Lung (tissue), 12 donors: Measurements from ENCODE around the gene ABHD14A. TPM values are rescaled to one million over a fixed set of nuclear protein-coding genes. Genes with fewer than 3 reads are reported as not detected.

Experiments used
- ATAC-seq: fragments of 200-7000 bp; cut with Tn5 transposase; one replicate; pipeline ENCODE4 v1.9.1; 2020; ENCODE audit warnings: moderate number of reproducible peaks; ENCODE audit not compliant: insufficient read depth, low FRiP score
- DNase-seq, 3 donors: peaks; one replicate each; pipeline ENCODE4 v3.0.0-alpha.2; 2013 to 2017
- H3K27ac ChIP-seq, 2 donors: one replicate each; pipeline ENCODE4 v1.5.1; 2013; ENCODE audit warnings: mild to moderate bottlenecking in 2 of 2, moderate library complexity in 2 of 2, control low read depth in 1 of 2, inconsistent platforms in 1 of 2, low read depth in 1 of 2, low read length in 1 of 2
- H3K27me3 ChIP-seq, 3 donors: one replicate each; pipeline ENCODE4 v1.5.1; 2013; ENCODE audit warnings: low read length in 2 of 3; ENCODE audit not compliant: control insufficient read depth in 3 of 3, insufficient read depth in 3 of 3
- H3K36me3 ChIP-seq, 4 donors: one replicate each; pipeline ENCODE4 v1.5.1; 2013; ENCODE audit warnings: low read length in 4 of 4, mild to moderate bottlenecking in 1 of 4, moderate library complexity in 1 of 4; ENCODE audit not compliant: control insufficient read depth in 4 of 4, insufficient read depth in 4 of 4
- H3K4me1 ChIP-seq, 5 donors: one replicate each; pipeline ENCODE4 v1.5.1; 2013; ENCODE audit warnings: low read length in 5 of 5, mild to moderate bottlenecking in 2 of 5, moderate library complexity in 1 of 5; ENCODE audit not compliant: control insufficient read depth in 5 of 5, insufficient read depth in 5 of 5
- H3K4me3 ChIP-seq: one replicate; pipeline ENCODE4 v1.5.1; 2013; ENCODE audit warnings: mild to moderate bottlenecking, control low read depth, moderate library complexity
- H3K9ac ChIP-seq, 2 donors: one replicate each; pipeline ENCODE4 v1.5.1; 2013; ENCODE audit warnings: low read length in 2 of 2, control low read depth in 1 of 2; ENCODE audit not compliant: insufficient read depth in 1 of 2
- H3K9me3 ChIP-seq, 4 donors: one replicate each; pipeline ENCODE4 v1.5.1; 2013; ENCODE audit warnings: low read length in 3 of 4, mild to moderate bottlenecking in 1 of 4, moderate library complexity in 1 of 4; ENCODE audit not compliant: control insufficient read depth in 4 of 4, insufficient read depth in 3 of 4
- CTCF ChIP-seq: IDR thresholded peaks from 2 replicates; pipeline ENCODE4 v1.5.1; 2012; ENCODE audit warnings: mild to moderate bottlenecking; ENCODE audit errors: control extremely low read depth, extremely low read depth
- WGBS, 2 donors: extraction: QIAGEN DNeasy Blood & Tissue Kit; methylation state at CpG; one replicate each; pipeline ENCODE4 v1.1.7; 2013; 5-methylcytosine and 5-hydroxymethylcytosine counted together
- polyA plus RNA-seq, 2 donors: library from polyadenylated mRNA; stranded (reverse); fragments of 200-250 nt; gene quantifications; one replicate each; pipeline ENCODE4 v1.2.1, GENCODE V29; 2013
- total RNA-seq, 2 donors: library from RNA; depleted of rRNA in 1 of 2; stranded (reverse); fragments of >200 nt in 1 of 2; gene quantifications; one replicate each; pipeline ENCODE4 v1.2.1, GENCODE V29; 2014 to 2021
- donor health status: control.
- donor health status: control.
- donor health status: Bipolar disorder and iron deficiency.
- donor health status: healthy.
- donor health status: DM: yes; HTN: yes; CAD: no.

Gene ABHD14A
- total and polyA plus RNA-seq, 4 donors, result 7.2 to 62.8 (median 21.8) TPM

- DNase-seq (peak in 1 of 3 donors; percentile 21), ATAC-seq (no peak)
- TF ChIP-seq CTCF, result no peak
- 73 to 88% methylated on average over 11 to 12 of the region's 12 CpGs for WGBS, 2 donors
- H3K27me3 ChIP-seq, result no peaks in the 10 kb centered on the region
- H3K27ac ChIP-seq, result no peak overlapping the region
- H3K9me3 ChIP-seq, result no peaks in the 10 kb centered on the region
- peaks cover 0 to 6% (median 3%) of the 10 kb centered on the region in 4 donors for H3K36me3 ChIP-seq
- H3K4me1 ChIP-seq, result peaks cover 3 to 38% (median 10%) of the 10 kb centered on the region in 5 donors
- peak overlapping the region in 1 of 2 donors; percentile 25 for H3K9ac ChIP-seq
- no peak overlapping the region for H3K4me3 ChIP-seq
Measured at GRCh38 chr3:51963951-51964451, 10.9 kb upstream of the ABHD14A start.

- Histone ChIP-seq H3K9ac (peak overlapping the region in 1 of 2 donors; percentile 29), H3K4me3 (no peak overlapping the region), H3K9me3 (no peaks in the 10 kb centered on the region), H3K27ac (no peak overlapping the region), H3K4me1 (peaks cover 3 to 38% (median 10%) of the 10 kb centered on the region in 5 donors), H3K36me3 (peaks cover 0 to 6% (median 2%) of the 10 kb centered on the region in 4 donors), H3K27me3 (no peaks in the 10 kb centered on the region)
- TF ChIP-seq CTCF, result no peak
- DNase-seq, result no peak
- WGBS, 2 donors, result 85 to 88% methylated on average over 4 of the region's 4 CpGs
- ATAC-seq, result no peak
Measured at GRCh38 chr3:51964521-51964920, 10.3 kb upstream of the ABHD14A start.

GRCh38 chr3:51966016-51966415 is 8.8 kb upstream of the ABHD14A start:
- TF ChIP-seq CTCF, result no peak
- Histone ChIP-seq H3K27me3 (no peaks in the 10 kb centered on the region), H3K4me1 (peaks cover 3 to 38% (median 10%) of the 10 kb centered on the region in 5 donors), H3K9me3 (no peaks in the 10 kb centered on the region), H3K27ac (no peak overlapping the region), H3K4me3 (no peak overlapping the region), H3K36me3 (no peaks in the 10 kb centered on the region), H3K9ac (no peak overlapping the region)
- ATAC-seq (no peak), DNase-seq (no peak)
- 80 to 96% methylated on average over 2 of the region's 2 CpGs for whole genome bisulfite sequencing, 2 donors

- Histone ChIP-seq H3K4me3 (peak overlapping the region; percentile 60), H3K9ac (no peak overlapping the region), H3K9me3 (no peaks in the 10 kb centered on the region), H3K36me3 (no peaks in the 10 kb centered on the region), H3K4me1 (peaks cover 3 to 38% (median 10%) of the 10 kb centered on the region in 5 donors), H3K27me3 (no peaks in the 10 kb centered on the region), H3K27ac (peak overlapping the region in 1 of 2 donors; percentile 93)
- WGBS, 2 donors, result 78 to 92% methylated on average over 3 to 5 of the region's 5 CpGs
- no peak for ATAC-seq
- TF ChIP-seq CTCF, result no peak
- no peak for DNase-seq
Measured at GRCh38 chr3:51966486-51966885, 8.4 kb upstream of the ABHD14A start.
